GM12874 (cell line): ENCODE results near the gene PPP1R2B.

Experiments
- CTCF ChIP-seq: IDR thresholded peaks from 2 replicates; pipeline ENCODE4 v1.5.1; 2011; ENCODE audit warnings: low read depth, mild to moderate bottlenecking, control low read depth, low read length, moderate library complexity; ENCODE audit not compliant: insufficient read depth

PPP1R2B gene

GRCh38 chr5:156819967-156820581 lies 30.0 kb upstream of the PPP1R2B start:
- no peak for TF ChIP-seq CTCF

GRCh38 chr5:156824241-156824640 lies 25.9 kb upstream of the PPP1R2B start:
- TF ChIP-seq CTCF: no peak

GRCh38 chr5:156824800-156825199 lies 25.3 kb upstream of the PPP1R2B start:
- TF ChIP-seq CTCF: no peak

- TF ChIP-seq CTCF: no peak
These were observed 24.4 kb upstream of the PPP1R2B start for GRCh38 chr5:156825688-156826087.

GRCh38 chr5:156826150-156826549 lies 23.9 kb upstream of the PPP1R2B start:
- TF ChIP-seq CTCF: no peak

GRCh38 chr5:156834916-156835315 lies 15.2 kb upstream of the PPP1R2B start:
- TF ChIP-seq CTCF: no peak

- TF ChIP-seq CTCF: peak; percentile 38; the same call in 1 of the 2 replicates
These were observed 14.2 kb upstream of the PPP1R2B start for GRCh38 chr5:156835905-156836304.
